ENCODE data around the gene HABP4.

Gene HABP4

DNA sequence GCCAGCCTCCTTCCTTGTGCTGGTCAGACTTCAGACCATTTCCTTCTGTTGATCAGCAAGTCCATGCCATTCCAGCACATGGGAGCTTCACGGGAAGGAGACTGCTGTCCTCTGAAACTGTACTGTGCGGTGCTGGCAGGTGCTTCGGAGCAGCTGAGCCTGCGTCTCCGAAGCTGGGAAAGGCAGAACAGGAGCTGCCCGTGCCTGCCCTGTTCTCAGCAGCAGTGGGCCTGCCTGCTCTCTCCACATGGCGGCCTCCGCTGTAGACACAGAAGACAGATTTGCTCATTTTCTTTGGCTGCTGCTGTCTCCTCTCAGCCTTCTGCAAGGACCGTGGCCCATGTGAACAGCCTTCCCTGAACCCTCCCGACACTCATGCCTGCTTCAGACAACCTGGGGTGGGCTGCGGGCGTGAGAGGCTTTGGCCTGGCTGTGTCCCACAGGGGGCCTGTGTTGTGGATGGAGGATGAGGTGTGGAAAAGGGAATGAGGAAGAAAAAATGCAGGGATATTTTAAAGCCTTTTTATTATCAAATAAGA, 43.1 kb downstream of the HABP4 start:
- TF ChIP-seq GATA3 (IDR thresholded peaks at IDR 0.05; ENCODE audit: low read depth, low read length) (no peak), GATA2 (IDR thresholded peaks at IDR 0.05; ENCODE audit: low read depth, low read length) (no peak)

DNA sequence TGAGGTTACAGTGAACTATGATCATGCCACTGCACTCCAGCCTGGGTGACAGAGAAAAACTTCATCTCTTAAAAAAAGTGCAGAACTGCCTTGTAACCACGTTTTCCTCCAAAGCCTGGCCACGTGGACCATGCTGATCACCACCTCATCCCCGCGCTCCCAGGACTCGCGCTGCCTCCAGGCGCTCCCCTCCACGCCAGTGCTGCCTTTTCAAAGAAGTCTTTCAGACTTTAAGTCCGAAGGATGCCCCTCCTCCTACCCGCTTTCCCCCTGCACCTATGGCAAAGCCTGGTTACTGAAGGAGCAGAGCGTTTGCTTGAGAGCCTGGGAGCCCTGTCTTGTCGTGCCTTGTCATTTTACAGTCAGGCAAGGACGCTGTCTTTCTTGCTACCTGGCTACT, 43.8 kb downstream of the HABP4 start:
- TF ChIP-seq GATA3 (IDR thresholded peaks at IDR 0.05; ENCODE audit: low read depth, low read length) (no peak), GATA2 (IDR thresholded peaks at IDR 0.05; ENCODE audit: low read depth, low read length) (no peak)

DNA sequence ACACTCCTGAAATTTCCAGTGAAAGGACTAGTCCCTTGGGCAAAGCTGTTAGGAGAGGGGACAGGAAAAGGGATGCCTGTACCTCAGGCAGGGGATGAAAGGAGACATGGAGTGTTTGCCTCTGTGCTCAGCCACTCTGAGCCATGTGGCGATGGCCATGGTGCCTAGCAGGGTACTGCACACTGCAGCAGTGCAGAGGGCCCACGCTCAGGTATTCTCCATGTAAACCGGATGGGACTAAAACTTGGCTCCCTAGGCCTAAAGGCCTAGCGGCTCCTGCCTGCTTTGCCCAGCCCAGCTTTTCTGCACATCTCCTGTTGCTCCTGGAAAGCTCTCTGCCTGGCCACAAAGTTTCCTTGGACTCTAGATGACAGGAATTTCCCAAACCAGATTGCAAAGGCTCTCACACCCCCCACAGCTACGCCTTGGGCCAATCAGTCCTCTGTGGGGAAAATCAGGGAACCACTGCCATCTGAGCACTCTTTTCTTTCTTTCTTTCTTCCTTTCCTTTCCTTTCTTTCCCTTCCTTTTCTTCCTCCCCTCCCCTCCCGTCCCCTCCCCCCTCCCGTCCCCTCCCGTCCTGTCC, 44.3 kb downstream of the HABP4 start:
- TF ChIP-seq GATA3 (IDR thresholded peaks at IDR 0.05; ENCODE audit: low read depth, low read length): no peak
- TF ChIP-seq GATA2 (IDR thresholded peaks at IDR 0.05; ENCODE audit: low read depth, low read length): no peak

DNA sequence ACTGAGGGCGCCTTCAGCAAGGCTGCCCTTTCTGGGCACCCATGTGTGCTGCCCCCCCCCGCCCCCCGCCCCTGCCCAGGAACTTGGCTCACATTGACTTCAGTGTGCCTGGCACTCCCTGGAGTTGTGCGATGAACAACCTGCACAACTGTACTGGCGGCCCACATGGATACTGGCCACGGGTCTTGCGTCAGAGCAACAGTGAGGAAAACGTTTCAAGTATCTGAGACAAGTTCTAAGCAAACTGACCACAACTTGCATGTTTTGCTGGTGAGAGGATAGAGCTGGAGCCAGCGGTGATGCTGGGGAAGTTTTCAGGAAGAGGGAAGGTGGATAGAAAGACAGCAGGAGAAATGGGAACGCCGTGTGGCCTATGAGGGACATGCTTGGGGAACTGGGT, 45.4 kb downstream of the HABP4 start:
- no peak for TF ChIP-seq GATA3 (IDR thresholded peaks at IDR 0.05; ENCODE audit: low read depth, low read length)

DNA sequence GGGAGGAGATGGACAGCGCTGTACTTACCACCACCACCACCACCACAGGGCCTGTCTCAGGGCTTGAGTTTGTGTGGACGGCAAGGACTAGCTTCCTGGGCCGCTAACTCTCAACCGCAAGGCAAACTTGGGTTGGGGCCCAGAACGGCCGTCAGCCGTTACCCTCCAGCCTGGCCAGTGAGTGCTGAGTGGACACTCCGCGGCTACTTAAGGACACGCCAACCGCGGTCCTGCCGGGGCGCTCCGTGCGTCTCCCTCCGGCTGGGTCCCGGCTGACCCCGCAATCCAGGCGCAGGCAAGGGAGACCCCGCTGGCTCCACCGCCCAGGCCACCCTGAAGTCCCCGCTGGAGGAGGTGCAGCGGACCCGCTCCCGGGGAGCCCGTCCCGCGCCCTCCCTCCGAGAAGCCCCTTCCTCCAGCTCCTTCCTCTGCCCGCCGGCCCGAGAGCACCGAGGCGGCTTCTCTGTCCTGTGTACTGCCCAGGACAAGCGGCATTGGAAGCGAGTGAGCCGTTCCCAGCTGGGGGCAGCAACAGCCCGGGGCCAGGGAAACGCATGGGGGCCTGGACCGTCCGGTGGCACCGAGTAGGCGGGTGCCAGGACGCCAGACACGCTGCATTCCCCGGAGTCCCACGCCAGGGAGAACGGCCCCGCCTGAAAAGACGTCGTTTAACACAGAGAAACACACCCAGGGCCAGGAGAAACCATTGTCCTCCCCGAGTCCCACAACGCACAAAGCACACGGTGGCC, 46.6 kb downstream of the HABP4 start:
- TF ChIP-seq GATA3 (IDR thresholded peaks at IDR 0.05; ENCODE audit: low read depth, low read length): no peak
- TF ChIP-seq GATA2 (IDR thresholded peaks at IDR 0.05; ENCODE audit: low read depth, low read length): no peak

DNA sequence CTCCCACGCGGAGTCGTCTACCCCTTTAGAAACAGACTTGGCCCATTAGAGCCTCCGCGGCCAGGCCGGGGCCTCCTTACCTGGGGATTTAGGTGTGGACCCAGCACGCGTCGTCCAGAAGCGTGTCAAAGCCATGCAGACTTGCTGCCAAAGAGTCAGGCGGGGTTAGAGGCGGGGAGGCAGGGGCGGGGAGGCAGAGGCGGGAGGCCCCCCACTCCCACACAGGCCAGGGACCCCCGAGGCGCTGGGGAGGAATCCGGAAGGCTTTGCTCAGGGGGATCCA, 47.1 kb downstream of the HABP4 start:
- TF ChIP-seq GATA2 (IDR thresholded peaks at IDR 0.05; ENCODE audit: low read depth, low read length) (no peak), GATA3 (IDR thresholded peaks at IDR 0.05; ENCODE audit: low read depth, low read length) (no peak)

DNA sequence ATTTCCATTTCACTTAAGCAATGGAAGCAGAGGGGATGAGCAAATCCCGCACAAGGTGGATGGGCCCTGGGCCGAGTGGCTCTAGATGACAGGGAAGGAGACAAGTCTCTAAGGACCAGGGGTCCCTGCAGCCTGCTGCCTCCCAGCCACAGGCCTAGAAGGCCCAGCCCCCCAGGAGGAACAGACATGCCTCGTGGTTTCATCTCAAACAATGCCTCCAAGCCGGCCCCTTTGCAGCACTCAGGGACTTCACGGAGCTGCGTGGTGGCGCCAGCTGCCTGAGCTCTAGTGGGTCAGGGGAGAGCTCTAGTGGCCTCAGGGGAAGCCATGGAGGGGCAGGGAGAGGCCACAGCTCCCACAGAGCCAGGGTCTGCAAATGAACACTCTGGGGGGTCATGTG, 48.8 kb downstream of the HABP4 start:
- TF ChIP-seq GATA3 (IDR thresholded peaks at IDR 0.05; ENCODE audit: low read depth, low read length) (no peak), GATA2 (IDR thresholded peaks at IDR 0.05; ENCODE audit: low read depth, low read length) (no peak)

DNA sequence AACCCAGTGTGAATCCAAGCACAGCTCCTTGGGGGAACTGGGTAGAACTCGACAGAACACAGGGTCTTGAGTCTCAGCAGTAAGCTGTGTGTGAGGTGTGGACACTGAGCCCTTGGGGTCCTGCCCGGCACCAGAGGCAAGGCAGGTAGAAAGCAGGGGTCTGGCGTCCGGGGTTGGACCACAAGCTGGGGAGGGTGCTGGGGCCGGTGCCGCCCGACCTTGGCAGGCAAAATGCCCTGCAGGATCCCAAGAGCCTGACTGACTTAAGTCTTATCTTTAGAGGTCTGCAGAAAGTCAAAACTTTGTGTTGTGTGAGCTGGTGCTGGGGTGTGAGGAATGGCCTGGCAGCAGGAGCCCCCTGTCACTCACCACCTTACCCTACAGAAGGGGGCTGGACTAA, 49.3 kb downstream of the HABP4 start:
- TF ChIP-seq GATA2 (IDR thresholded peaks at IDR 0.05; ENCODE audit: low read depth, low read length) (no peak), GATA3 (IDR thresholded peaks at IDR 0.05; ENCODE audit: low read depth, low read length) (no peak)

DNA sequence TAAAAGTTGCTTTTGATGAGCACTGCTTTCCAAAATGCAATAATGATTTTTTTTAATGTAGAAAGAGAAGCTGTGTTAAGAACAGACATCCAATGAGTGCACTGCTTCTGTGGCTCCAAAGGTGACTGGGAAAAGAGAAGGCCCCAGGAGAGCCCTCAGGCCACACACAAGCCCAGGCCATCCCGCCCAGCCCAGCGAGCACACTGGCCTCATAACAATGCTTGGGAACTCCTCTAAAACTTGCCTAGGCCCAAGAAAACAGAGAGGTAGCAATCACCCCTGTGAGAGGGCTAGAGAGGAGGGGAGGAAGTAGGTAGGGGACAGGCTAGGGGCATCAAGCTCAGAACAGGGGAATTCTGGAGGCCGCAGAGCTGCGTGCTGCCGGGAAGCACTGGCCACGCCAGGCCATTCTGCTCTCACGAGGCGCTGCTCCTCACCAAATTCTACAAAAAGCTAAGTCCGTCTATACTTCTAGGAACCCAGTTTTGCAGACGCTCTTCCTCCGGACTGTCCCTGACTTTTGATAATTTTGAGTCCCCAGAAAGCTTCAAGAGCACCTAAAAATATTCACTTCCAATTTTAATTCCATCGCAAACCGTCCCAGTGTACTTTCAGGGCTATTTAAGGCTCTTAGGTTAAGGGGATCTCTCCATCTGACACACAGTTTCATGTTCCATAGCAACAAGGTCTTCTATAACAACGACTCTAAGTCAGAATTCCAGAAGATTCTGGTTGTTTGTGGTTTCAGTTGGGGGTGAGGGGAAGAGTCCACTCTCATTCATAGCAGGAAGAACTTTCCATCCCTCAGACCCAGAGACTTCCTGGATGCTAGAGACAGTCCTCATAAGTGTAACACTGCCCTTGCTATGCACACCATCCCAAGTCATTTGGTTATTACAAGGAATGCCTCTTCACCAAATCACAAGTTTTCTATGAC, 51.0 kb downstream of the HABP4 start:
- no peak for TF ChIP-seq GATA3 (IDR thresholded peaks at IDR 0.05; ENCODE audit: low read depth, low read length)
- no peak for TF ChIP-seq GATA2 (IDR thresholded peaks at IDR 0.05; ENCODE audit: low read depth, low read length)

DNA sequence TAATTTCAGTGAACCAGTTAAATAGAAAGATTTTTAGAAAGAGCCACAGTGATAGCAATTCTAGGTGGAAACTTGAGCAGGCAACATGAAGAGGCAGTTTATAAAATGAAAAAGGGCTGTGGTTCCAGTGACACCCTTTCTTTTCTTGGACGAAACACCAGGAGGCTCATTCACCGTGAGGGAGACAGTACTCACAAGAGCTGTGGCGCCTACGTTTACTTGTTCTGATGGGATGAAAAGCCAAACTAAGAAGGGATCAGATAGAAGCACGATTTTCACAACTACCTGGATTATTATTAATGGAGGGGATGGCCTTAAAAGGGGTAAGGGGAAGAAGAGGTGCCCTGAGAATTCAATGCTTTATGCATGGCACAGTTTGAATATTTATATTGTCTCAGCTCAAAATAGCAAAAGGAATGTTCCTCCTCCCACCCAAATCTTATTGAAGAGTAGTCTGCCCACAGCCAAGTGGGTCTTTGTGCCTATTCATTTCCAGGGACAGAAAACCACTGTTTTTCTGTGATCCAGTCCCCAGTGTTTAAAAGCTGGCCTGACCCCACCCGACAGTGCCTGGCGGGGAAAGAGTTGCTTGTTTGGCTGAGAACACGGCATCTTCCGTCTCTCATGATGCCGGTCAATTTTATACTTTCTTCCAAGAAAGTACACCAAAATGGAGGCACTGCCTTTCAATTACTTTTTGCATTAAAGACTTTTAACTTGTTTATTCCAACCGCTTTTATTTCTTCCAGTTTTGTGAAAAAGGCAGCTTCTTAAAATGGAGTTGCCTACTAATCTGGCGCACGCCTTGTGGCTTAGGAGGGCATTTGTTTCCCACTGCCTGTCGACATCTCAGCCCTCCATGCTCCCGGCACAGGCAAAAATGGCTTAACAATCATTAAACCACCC, 51.9 kb downstream of the HABP4 start:
- TF ChIP-seq GATA2 (IDR thresholded peaks at IDR 0.05; ENCODE audit: low read depth, low read length) (no peak), GATA3 (IDR thresholded peaks at IDR 0.05; ENCODE audit: low read depth, low read length) (no peak)

DNA sequence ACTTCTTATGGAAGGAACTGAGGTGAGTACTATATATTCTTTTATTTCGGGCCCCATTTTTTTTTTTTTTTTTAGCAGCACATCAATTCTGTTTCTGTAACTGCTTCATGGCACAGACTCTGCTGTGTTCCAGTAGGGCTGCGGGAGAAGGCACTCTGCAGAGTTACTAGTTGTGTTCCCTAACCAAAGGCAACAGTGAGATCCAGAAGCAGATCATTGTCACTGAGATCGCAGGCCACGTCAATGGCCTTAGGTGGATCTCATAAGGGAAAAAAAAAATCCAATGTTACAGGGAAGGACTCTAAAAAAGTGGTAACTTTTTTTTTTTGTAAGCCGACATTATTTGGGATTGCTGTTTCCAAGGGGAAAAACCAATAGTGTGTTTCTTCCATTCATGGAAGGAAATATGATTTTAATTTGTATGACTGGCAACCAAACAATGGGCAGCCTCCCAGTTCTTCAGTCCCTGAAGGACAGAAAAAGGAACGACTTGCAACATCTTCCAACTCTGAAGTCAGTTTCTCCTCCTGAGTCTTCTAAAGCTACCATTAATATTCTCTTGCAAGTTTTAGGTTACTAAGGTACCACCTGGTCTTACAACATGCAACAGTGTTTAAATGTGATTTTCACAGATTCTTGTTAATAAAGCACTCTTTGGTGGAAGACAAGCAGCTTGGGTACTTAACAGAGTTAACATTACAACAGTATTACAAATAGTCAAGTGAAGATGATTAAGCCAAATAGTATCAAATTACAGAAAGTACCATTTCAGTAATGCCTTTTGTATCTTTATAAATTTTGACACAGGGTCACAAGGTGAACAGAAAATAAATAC, 52.8 kb downstream of the HABP4 start:
- TF ChIP-seq GATA2 (IDR thresholded peaks at IDR 0.05; ENCODE audit: low read depth, low read length) (no peak), GATA3 (IDR thresholded peaks at IDR 0.05; ENCODE audit: low read depth, low read length) (no peak)

DNA sequence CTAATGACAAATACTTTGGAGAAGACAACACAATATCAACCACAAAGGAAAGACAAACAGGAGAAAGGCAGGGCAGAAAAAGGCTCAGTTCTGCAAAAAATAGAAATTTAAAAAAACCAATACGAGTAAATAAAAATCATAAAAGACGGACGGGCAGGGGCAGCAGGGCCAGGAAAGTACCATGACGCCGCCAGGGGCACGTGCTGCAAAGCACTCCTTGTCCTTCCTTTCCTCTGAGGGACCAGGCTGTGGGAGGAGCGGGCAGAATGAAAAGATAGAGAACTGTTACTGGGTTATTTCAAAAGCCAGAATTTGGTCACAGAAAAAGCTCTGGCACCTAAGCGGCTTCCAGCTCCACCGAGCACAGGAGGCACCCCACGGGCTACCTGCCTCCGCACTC, 53.9 kb downstream of the HABP4 start:
- TF ChIP-seq GATA2 (IDR thresholded peaks at IDR 0.05; ENCODE audit: low read depth, low read length): no peak

Data from SH-SY5Y (cell line).